Measurements from ENCODE around the gene PHLDB2. TPM values are rescaled to one million over a fixed set of nuclear protein-coding genes. Genes with fewer than 3 reads are reported as not detected.

PHLDB2 gene
- total RNA-seq, 2 donors from 2014 or later = 25.9 to 26.4 TPM

DNA sequence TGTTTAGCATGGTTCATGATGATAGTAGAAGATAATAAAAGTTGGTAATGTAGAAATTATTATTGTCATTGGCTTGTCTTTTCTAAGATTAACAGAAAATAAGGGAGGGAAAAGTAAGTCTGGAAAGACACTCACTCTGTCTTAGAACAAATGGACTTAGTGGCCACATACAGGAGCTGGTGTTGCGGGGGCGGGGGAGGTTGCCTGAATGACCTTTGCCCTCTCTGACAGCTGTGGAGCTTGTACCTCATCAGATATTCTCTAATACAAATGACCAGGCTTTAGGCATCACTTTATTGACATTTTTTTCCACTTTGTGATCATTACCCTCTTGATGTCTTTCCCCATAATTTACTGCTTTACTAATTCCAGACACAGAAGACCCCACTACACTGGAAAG lies 145.6 kb downstream of the PHLDB2 start:
- Histone ChIP-seq H3K36me3 (replicated peaks in 1 of 2; ENCODE audit: insufficient read depth in 1 of 2, low read depth in 2 of 2) (no peaks in the 10 kb centered on the region), H3K9me3 (no peaks in the 10 kb centered on the region), H3K4me1 (no peaks in the 10 kb centered on the region), H3K4me3 (no peak overlapping the region), H3K27me3 (no peaks in the 10 kb centered on the region), H3K27ac (no peak overlapping the region)
- ATAC-seq (no peak), DNase-seq (no peak)
- TF ChIP-seq, protein P1, sequence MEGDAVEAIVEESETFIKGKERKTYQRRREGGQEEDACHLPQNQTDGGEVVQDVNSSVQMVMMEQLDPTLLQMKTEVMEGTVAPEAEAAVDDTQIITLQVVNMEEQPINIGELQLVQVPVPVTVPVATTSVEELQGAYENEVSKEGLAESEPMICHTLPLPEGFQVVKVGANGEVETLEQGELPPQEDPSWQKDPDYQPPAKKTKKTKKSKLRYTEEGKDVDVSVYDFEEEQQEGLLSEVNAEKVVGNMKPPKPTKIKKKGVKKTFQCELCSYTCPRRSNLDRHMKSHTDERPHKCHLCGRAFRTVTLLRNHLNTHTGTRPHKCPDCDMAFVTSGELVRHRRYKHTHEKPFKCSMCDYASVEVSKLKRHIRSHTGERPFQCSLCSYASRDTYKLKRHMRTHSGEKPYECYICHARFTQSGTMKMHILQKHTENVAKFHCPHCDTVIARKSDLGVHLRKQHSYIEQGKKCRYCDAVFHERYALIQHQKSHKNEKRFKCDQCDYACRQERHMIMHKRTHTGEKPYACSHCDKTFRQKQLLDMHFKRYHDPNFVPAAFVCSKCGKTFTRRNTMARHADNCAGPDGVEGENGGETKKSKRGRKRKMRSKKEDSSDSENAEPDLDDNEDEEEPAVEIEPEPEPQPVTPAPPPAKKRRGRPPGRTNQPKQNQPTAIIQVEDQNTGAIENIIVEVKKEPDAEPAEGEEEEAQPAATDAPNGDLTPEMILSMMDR (IDR thresholded peaks at IDR 0.05) = no peak
- TF ChIP-seq POLR2A (IDR thresholded peaks at IDR 0.05) = no peak
- intact Hi-C loops (cut with DNase I) = no loop called here
- WGBS, 2 donors = 63 to 84% methylated on average over 2 of the region's 2 CpGs

DNA sequence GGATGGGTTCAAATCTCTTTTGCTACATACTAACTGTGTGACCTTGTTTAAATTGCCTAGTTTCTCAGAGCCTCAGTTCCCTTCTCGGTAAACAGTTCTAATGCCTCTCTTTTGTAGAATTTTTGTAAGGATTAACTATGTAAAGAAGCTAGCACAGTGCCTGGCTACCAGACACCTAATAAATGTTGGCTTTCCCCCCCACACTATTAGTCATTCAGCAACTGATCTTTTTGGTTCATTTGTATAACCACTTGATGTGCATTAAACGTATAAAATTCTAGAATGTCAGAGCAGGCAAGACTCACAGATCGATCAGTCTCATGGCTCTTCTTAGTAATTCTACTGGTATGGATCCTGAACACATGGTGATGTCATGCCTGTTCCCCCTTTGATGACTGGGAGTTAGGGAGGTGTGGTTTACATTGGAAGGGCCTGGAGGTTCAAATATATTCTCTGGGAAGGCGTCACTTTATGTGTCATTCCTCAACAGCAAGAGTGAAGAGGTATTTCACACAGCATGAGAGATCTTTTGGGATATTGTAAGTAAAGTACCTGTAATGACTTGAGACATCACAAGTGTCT lies 146.1 kb downstream of the PHLDB2 start:
- Histone ChIP-seq H3K9me3 (no peaks in the 10 kb centered on the region), H3K27me3 (no peaks in the 10 kb centered on the region), H3K4me3 (no peak overlapping the region), H3K4me1 (no peaks in the 10 kb centered on the region), H3K27ac (no peak overlapping the region), H3K36me3 (replicated peaks in 1 of 2; ENCODE audit: insufficient read depth in 1 of 2, low read depth in 2 of 2) (no peaks in the 10 kb centered on the region)
- DNase-seq (no peak), ATAC-seq (no peak)
- TF ChIP-seq, protein P1 (IDR thresholded peaks at IDR 0.05) = no peak
- no peak for TF ChIP-seq POLR2A (IDR thresholded peaks at IDR 0.05)
- 67 to 83% methylated on average over 4 of the region's 4 CpGs for WGBS, 2 donors
- intact Hi-C loops (cut with DNase I) = no loop called here

DNA sequence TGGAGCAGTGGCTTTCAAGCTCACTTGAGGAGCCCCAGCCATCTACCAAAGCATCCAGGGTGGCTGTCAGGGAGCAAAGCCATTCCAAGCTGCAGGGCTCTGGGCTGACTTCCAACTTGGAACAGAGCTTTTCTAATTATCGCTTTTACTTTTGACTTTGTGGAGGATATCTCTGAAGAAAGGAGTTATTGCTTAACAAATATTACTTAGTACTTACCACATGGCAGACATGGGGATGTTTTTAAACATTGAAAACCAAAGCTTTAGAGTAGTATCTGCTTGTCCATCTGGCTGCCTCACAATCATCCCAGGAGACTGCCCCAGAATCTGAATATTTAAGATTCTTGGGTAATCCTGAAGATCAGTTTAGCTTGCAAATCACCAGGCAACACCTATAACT lies 148.6 kb downstream of the PHLDB2 start:
- ATAC-seq = no peak
- no peaks in the 10 kb centered on the region for H3K4me1 ChIP-seq
- intact Hi-C loops (cut with DNase I) = no loop called here
- H3K27me3 ChIP-seq = no peaks in the 10 kb centered on the region
- TF ChIP-seq POLR2A (IDR thresholded peaks at IDR 0.05) = no peak
- TF ChIP-seq, protein P1 (IDR thresholded peaks at IDR 0.05) = no peak
- 3 to 18% methylated on average over 1 of the region's 1 CpG for WGBS, 2 donors
- H3K9me3 ChIP-seq = no peaks in the 10 kb centered on the region
- peak in 2 of 4 donors; percentile 11 to 15 for DNase-seq
- H3K4me3 ChIP-seq = no peak overlapping the region
- no peaks in the 10 kb centered on the region for H3K36me3 ChIP-seq (replicated peaks in 1 of 2; ENCODE audit: insufficient read depth in 1 of 2, low read depth in 2 of 2)
- H3K27ac ChIP-seq = no peak overlapping the region

DNA sequence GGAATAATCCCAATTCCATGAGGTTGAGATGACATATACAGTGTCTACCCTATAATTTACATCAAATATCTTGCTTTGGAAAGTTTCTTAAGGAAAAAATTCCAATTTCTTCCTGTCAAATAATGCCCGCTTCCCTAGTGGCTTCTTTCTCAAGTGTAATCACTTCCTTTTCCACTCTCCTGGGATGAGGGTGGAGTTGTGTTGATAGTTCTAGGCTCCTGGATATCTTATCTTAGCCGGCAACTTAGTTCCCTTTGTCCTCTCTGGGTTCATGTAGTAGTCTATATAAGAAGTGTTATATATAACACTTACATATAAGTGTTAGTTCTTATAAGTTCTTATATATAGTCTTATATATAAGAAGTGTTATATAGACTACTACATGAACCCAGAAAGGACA lies 150.6 kb downstream of the PHLDB2 start:
- intact Hi-C loops (cut with DNase I) = no loop called here
- ATAC-seq (no peak), DNase-seq (no peak)
- Histone ChIP-seq H3K27ac (no peak overlapping the region), H3K4me1 (peaks cover 7% of the 10 kb centered on the region), H3K4me3 (no peak overlapping the region), H3K27me3 (no peaks in the 10 kb centered on the region), H3K36me3 (replicated peaks in 1 of 2; ENCODE audit: insufficient read depth in 1 of 2, low read depth in 2 of 2) (no peaks in the 10 kb centered on the region), H3K9me3 (no peaks in the 10 kb centered on the region)
- 72 to 80% methylated on average over 2 of the region's 2 CpGs for WGBS, 2 donors
- TF ChIP-seq, protein P1 (IDR thresholded peaks at IDR 0.05) = no peak
- no peak for TF ChIP-seq POLR2A (IDR thresholded peaks at IDR 0.05)

DNA sequence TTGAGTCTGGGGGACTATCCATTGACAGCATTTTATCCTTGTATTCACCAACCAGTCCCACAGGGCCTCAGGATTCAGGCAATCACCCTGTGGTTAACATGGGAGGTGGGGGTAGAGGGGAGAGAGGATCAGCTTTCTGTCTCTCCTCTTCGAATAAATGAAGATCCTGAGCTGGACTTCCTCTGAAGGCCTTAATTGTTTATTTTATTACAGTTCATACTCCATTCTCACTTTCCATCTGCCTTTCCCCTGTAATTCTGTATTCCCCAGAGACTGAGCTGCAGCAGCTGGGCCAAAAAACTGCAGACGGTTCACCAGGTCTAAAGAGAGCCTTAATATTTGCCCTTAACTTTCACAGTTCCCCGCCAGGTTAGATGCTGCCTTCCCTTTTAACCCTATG lies 151.6 kb downstream of the PHLDB2 start:
- no peaks in the 10 kb centered on the region for H3K9me3 ChIP-seq
- intact Hi-C loops (cut with DNase I) = no loop called here
- H3K36me3 ChIP-seq (replicated peaks in 1 of 2; ENCODE audit: insufficient read depth in 1 of 2, low read depth in 2 of 2) = no peaks in the 10 kb centered on the region
- peaks cover 7% of the 10 kb centered on the region for H3K4me1 ChIP-seq
- no peak overlapping the region for H3K27ac ChIP-seq
- no peak for ATAC-seq
- H3K4me3 ChIP-seq = no peak overlapping the region
- DNase-seq = no peak
- H3K27me3 ChIP-seq = no peaks in the 10 kb centered on the region
- TF ChIP-seq POLR2A (IDR thresholded peaks at IDR 0.05) = no peak
- TF ChIP-seq, protein P1 (IDR thresholded peaks at IDR 0.05) = no peak
- 73 to 82% methylated on average over 3 of the region's 3 CpGs for WGBS, 2 donors

Measured in body of pancreas (tissue), 4 donors.